Stimulated activated CD4-positive, alpha-beta T cell treated with anti-CD3 and anti-CD28 coated beads, Interleukin-1b, Interleukin-23, amount 100 ng/mL, for 1 hour (primary cell): ENCODE measurements around the gene OAS1.
"Not testable (repeated sequence)": the region's sequence is repeated elsewhere in the genome, so short reads cannot be mapped to it uniquely, and the experiment has no call there.

Experiments
- DNase-seq, 2 donors: peaks; one replicate each; pipeline ENCODE4 v3.0.0-alpha.2; 2020; ENCODE audit warnings: low read depth in 2 of 2

OAS1 gene

GRCh38 chr12:112937741-112938719 is 31.3 kb downstream of the OAS1 start, which contains the start of gene OAS3:
Gene OAS3 (plus strand): TSS chr12:112938474. CDS start chr12:112938531, 57 bp downstream.
- peak; percentile 20 to 25 for DNase-seq

GRCh38 chr12:112938751-112939150 is 32.0 kb downstream of the OAS1 start:
- DNase-seq = no peak

GRCh38 chr12:112939761-112940381 is 33.1 kb downstream of the OAS1 start:
- DNase-seq = no peak

GRCh38 chr12:112941528-112942335 is 35.0 kb downstream of the OAS1 start:
- no peak for DNase-seq

- DNase-seq = no peak
Observed at GRCh38 chr12:112942572-112942971, 35.8 kb downstream of the OAS1 start.

- no peak for DNase-seq
Observed at GRCh38 chr12:112944024-112944690, 37.4 kb downstream of the OAS1 start.

GRCh38 chr12:112945515-112945914 is 38.8 kb downstream of the OAS1 start:
- no peak for DNase-seq

- DNase-seq = no peak
Observed at GRCh38 chr12:112946236-112947000, 39.7 kb downstream of the OAS1 start.

GRCh38 chr12:112947314-112947713 is 40.6 kb downstream of the OAS1 start:
- no peak for DNase-seq

- no peak for DNase-seq
Observed at GRCh38 chr12:112947761-112948160, 41.0 kb downstream of the OAS1 start.

- DNase-seq = no peak
Observed at GRCh38 chr12:112948806-112949205, 42.0 kb downstream of the OAS1 start.

GRCh38 chr12:112950701-112951100 is 43.9 kb downstream of the OAS1 start:
- no peak for DNase-seq

GRCh38 chr12:112957125-112957524 is 50.4 kb downstream of the OAS1 start:
- not testable (repeated sequence) for DNase-seq

- no peak for DNase-seq
Observed at GRCh38 chr12:112961074-112961473, 54.3 kb downstream of the OAS1 start.

GRCh38 chr12:112961536-112961935 is 54.8 kb downstream of the OAS1 start:
- DNase-seq = no peak

- DNase-seq = no peak
Observed at GRCh38 chr12:112962561-112962960, 55.8 kb downstream of the OAS1 start.

- DNase-seq = no peak
Observed at GRCh38 chr12:112963227-112963861, 56.6 kb downstream of the OAS1 start.

GRCh38 chr12:112964067-112964670 is 57.4 kb downstream of the OAS1 start:
- DNase-seq = no peak

GRCh38 chr12:112964915-112965314 is 58.2 kb downstream of the OAS1 start:
- no peak for DNase-seq

- DNase-seq = no peak
Observed at GRCh38 chr12:112965643-112966042, 58.9 kb downstream of the OAS1 start.
